Endothelial cell (in vitro differentiated cells): ENCODE measurements around the gene ARHGEF19. TPM values are rescaled to one million over a fixed set of nuclear protein-coding genes. Genes with fewer than 3 reads are reported as not detected.
A peak's percentile ranks its signal among the peaks of the same experiment; 100 is the strongest.

Source experiments
- DNase-seq: peaks from one replicate; pipeline ENCODE4 v3.0.0; 2021; ENCODE audit warnings: low spot score
- H3K27ac Mint-ChIP-seq: one replicate; pipeline ENCODE4 v1.8.0; 2021; ENCODE audit warnings: mixed read lengths, inconsistent platforms; ENCODE audit not compliant: unreplicated experiment
- H3K27me3 Mint-ChIP-seq: one replicate; pipeline ENCODE4 v1.8.0; 2021; ENCODE audit warnings: mild to moderate bottlenecking, moderate library complexity, mixed read lengths, inconsistent platforms; ENCODE audit not compliant: unreplicated experiment
- H3K36me3 Mint-ChIP-seq: one replicate; pipeline ENCODE4 v1.8.0; 2021; ENCODE audit warnings: mild to moderate bottlenecking, low read depth, mixed read lengths, inconsistent platforms; ENCODE audit not compliant: unreplicated experiment
- H3K4me1 Mint-ChIP-seq: one replicate; pipeline ENCODE4 v1.8.0; 2021; ENCODE audit warnings: mild to moderate bottlenecking, mixed read lengths, inconsistent platforms; ENCODE audit not compliant: unreplicated experiment
- H3K4me3 Mint-ChIP-seq: one replicate; pipeline ENCODE4 v1.8.0; 2021; ENCODE audit warnings: mild to moderate bottlenecking, mixed read lengths, inconsistent platforms; ENCODE audit not compliant: unreplicated experiment
- H3K9me3 Mint-ChIP-seq: one replicate; pipeline ENCODE4 v1.8.0; 2021; ENCODE audit warnings: mixed read lengths, inconsistent platforms; ENCODE audit not compliant: unreplicated experiment
- total RNA-seq: library from RNA; stranded (reverse); fragmentation: NEBNext Ultra II Directional; extraction: Animal tissue kit (Norgen Biotek cat#: 25700); gene quantifications from one replicate; pipeline ENCODE4 v1.2.1, GENCODE V29; 2021; ENCODE audit not compliant: unreplicated experiment
- TF ChIP-seq, protein P1 (sequence below): fragments of 200-600 bp; sonication (generic); IDR thresholded peaks from one replicate; pipeline ENCODE4 v1.5.0; 2021; ENCODE audit warnings: antibody characterized with exemption; ENCODE audit not compliant: unreplicated experiment

The ARHGEF19 gene
- total RNA-seq, 1 donor from 2014 or later = 14.0 TPM

DNA sequence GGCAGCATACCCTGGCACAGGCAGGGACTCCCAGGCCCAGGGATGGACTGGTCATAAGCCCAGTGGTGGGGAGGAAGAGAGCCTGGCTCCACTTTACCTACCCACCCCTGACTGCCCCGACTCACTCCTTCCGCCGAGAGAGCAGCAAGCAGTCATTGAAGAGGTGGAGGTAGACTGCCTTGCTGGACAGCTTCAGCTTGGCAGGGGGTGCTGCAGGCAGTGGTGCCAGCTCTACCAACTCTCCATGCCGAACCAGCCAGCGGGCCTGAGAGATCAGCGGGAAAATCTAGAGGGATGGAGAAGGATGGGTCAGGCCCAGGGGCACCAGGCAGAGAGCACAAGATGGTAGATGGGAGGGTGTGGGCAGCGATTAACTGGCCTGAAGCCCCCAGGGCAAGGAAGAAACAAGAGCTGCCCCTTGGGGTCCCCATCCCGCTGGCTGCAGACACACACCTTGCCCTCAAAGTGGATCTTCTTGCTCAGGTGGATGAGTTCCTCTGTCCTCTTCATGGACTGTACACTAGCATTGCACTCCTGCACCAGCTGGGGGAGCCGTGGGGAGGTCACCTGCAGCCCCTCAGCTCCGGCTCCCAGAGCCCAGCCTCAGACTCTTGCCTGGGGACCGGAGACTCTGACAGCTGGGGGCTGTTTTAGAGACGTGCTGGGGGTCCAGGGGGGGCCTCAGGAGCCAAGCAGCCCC lies 7.7 kb downstream of the ARHGEF19 start:
- TF ChIP-seq, protein P1, sequence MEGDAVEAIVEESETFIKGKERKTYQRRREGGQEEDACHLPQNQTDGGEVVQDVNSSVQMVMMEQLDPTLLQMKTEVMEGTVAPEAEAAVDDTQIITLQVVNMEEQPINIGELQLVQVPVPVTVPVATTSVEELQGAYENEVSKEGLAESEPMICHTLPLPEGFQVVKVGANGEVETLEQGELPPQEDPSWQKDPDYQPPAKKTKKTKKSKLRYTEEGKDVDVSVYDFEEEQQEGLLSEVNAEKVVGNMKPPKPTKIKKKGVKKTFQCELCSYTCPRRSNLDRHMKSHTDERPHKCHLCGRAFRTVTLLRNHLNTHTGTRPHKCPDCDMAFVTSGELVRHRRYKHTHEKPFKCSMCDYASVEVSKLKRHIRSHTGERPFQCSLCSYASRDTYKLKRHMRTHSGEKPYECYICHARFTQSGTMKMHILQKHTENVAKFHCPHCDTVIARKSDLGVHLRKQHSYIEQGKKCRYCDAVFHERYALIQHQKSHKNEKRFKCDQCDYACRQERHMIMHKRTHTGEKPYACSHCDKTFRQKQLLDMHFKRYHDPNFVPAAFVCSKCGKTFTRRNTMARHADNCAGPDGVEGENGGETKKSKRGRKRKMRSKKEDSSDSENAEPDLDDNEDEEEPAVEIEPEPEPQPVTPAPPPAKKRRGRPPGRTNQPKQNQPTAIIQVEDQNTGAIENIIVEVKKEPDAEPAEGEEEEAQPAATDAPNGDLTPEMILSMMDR = no peak
- Mint-ChIP-seq H3K27me3 (peaks cover 11% of the 10 kb centered on the region), H3K4me3 (no peak overlapping the region), H3K9me3 (no peaks in the 10 kb centered on the region), H3K27ac (no peak overlapping the region), H3K4me1 (peaks cover 8% of the 10 kb centered on the region), H3K36me3 (peaks cover 14% of the 10 kb centered on the region)
- peak; percentile 55 for DNase-seq

DNA sequence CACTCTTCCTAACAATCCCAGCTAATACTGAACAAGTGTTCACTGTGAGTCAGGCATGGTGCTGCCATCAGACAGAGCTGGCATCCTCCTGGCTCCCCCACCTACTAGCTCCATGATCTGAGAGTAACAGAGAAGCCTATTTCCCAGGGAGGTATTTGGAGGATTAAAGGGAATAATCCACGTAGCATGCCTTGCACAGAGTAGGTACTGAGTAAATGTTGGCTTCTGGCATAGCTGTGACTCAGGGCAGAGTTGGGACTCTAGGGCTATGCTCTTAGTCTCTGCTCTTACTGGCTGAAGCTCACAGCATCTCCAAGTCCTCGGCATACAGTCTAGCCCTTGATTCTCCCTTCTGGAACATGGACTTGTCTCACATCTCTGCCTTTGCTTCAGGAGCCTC lies 8.2 kb downstream of the ARHGEF19 start:
- Mint-ChIP-seq H3K27me3 (peaks cover 10% of the 10 kb centered on the region), H3K36me3 (peaks cover 9% of the 10 kb centered on the region), H3K4me1 (peaks cover 8% of the 10 kb centered on the region), H3K27ac (no peak overlapping the region), H3K9me3 (no peaks in the 10 kb centered on the region), H3K4me3 (no peak overlapping the region)
- TF ChIP-seq, protein P1 = no peak
- no peak for DNase-seq

DNA sequence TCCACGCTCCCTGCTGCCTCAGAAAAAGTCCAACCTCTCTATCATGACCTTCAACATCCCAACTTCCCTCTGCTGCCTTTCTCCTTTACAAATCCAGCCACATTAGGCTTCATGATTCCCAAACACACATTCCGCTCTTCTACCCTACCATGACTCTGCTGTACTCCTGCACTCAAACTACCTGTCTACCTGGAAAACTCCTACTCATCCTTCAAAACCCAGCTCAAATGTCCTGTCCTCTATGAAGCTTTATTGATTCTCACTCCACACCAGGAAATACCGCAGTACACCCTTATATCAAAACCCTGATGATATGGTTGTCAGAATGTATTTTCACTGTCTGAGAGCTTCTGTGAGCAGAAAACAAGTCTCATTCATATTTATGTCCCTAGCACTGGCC lies 8.9 kb downstream of the ARHGEF19 start:
- Mint-ChIP-seq H3K27me3 (peaks cover 12% of the 10 kb centered on the region), H3K9me3 (no peaks in the 10 kb centered on the region), H3K27ac (peak overlapping the region; percentile 2), H3K4me1 (peaks cover 8% of the 10 kb centered on the region), H3K4me3 (peak overlapping the region; percentile 15), H3K36me3 (peaks cover 13% of the 10 kb centered on the region)
- TF ChIP-seq, protein P1 = no peak
- DNase-seq = no peak

DNA sequence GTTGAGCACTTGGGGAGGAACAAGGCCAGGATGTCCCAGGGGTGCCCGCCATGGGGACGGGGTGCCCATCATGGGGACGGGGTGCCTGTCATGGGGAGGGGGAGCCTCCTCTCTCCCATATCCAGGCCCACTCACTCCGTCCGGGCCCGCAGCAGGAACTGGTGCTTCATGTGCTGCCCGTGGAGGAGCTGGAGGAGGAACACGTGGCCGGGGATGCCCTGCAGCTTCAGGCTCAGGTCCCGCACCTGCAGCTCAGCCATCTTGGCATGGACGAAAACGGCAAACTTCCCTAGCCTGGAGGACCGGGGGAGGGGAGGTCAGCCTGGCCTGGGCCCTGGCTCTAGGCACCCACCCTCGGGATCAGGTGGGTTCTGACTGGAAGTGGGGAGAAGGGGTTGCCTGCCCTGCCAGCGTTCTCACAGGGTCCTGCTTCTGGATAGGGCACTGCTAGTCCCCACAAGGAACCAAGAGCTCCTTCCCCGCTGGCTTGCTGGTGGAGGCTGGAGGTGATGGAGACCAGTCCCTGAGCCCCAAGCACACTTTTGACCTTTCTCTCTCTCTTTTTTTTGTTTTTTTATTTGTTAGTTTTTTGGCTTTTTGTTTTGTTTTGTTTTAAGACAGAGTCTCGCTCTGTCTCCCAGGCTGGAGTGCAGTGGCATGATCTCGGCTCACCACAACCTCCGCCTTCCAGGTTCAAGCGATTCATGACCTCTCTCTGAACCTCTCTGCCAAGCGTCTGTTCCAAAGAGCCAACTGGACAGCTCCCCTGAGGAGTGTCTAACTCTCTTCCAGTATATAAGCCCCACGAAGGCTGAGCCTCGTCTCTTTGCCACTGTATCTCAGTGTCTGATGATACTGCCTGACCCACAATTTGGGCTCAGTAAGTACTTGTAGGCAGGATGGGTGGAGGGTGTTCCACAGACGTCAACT lies 9.9 kb downstream of the ARHGEF19 start:
- Mint-ChIP-seq H3K4me1 (peaks cover 8% of the 10 kb centered on the region), H3K9me3 (no peaks in the 10 kb centered on the region), H3K27me3 (peaks cover 12% of the 10 kb centered on the region), H3K36me3 (peaks cover 14% of the 10 kb centered on the region), H3K27ac (no peak overlapping the region), H3K4me3 (no peak overlapping the region)
- TF ChIP-seq, protein P1 = no peak
- DNase-seq = no peak

DNA sequence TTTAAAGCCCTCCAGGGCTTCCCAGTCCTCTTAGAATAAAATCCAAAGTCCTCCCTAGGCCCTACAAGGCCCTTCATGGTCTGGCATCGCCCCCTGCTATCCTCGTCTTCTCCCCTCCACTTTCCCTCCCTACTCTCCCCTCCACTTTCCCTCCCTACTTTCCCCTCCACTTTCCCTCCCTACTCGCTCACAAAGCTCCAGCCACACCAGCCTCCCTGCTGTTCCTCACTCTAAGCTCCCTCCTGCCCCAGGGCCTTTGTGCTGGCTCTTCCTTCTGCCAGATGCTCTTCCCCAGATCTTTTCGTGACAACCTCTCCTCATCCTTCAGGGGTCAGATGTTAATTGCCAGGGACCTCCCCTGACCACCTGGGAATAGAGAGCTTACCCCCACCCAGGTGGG lies 12.8 kb downstream of the ARHGEF19 start:
- Mint-ChIP-seq H3K4me1 (peaks cover 8% of the 10 kb centered on the region), H3K36me3 (peaks cover 14% of the 10 kb centered on the region), H3K9me3 (no peaks in the 10 kb centered on the region), H3K27me3 (peaks cover 11% of the 10 kb centered on the region), H3K4me3 (no peak overlapping the region), H3K27ac (no peak overlapping the region)
- DNase-seq = no peak
- TF ChIP-seq, protein P1 = no peak
